ENCODE results near the gene ABR.

The ABR gene

GRCh38 chr17:992933-993332 is 186.8 kb downstream of the ABR start:
- H3K9me3 ChIP-seq (ENCODE audit: insufficient read depth, low read length) = no peaks in the 10 kb centered on the region
- H2AFZ ChIP-seq (ENCODE audit: low read depth, low read length) = no peak overlapping the region
- H4K20me1 ChIP-seq (ENCODE audit: insufficient read depth, low read length) = no peaks in the 10 kb centered on the region
- H3K36me3 ChIP-seq (replicated peaks; ENCODE audit: low read depth, low read length) = no peaks in the 10 kb centered on the region
- no peak overlapping the region for H3K4me3 ChIP-seq (ENCODE audit: low read length)
- H3K4me1 ChIP-seq (ENCODE audit: low read length) = peaks cover 2% of the 10 kb centered on the region
- peaks cover 10% of the 10 kb centered on the region for H3K79me2 ChIP-seq (ENCODE audit: low read length)
- TF ChIP-seq EZH2phosphoT487 (IDR thresholded peaks at IDR 0.05; ENCODE audit: low read depth) = no peak
- no peak for TF ChIP-seq CTCF (IDR thresholded peaks at IDR 0.05; ENCODE audit: low read depth, low read length)
- no peak overlapping the region for H3K9ac ChIP-seq (ENCODE audit: low read length)
- H3K27ac ChIP-seq (ENCODE audit: low read length) = no peak overlapping the region
- no peak overlapping the region for H3K4me2 ChIP-seq (ENCODE audit: low read length)
- no peaks in the 10 kb centered on the region for H3K27me3 ChIP-seq (ENCODE audit: low read depth, low read length)

- Histone ChIP-seq H3K4me2 (ENCODE audit: low read length) (no peak overlapping the region), H3K9ac (ENCODE audit: low read length) (no peak overlapping the region), H3K9me3 (ENCODE audit: insufficient read depth, low read length) (no peaks in the 10 kb centered on the region), H2AFZ (ENCODE audit: low read depth, low read length) (no peak overlapping the region), H3K27ac (ENCODE audit: low read length) (no peak overlapping the region), H3K27me3 (ENCODE audit: low read depth, low read length) (no peaks in the 10 kb centered on the region), H3K4me1 (ENCODE audit: low read length) (no peaks in the 10 kb centered on the region), H3K4me3 (ENCODE audit: low read length) (no peak overlapping the region), H3K36me3 (replicated peaks; ENCODE audit: low read depth, low read length) (no peaks in the 10 kb centered on the region), H4K20me1 (ENCODE audit: insufficient read depth, low read length) (no peaks in the 10 kb centered on the region), H3K79me2 (ENCODE audit: low read length) (no peaks in the 10 kb centered on the region)
- TF ChIP-seq EZH2phosphoT487 (IDR thresholded peaks at IDR 0.05; ENCODE audit: low read depth) (no peak), CTCF (IDR thresholded peaks at IDR 0.05; ENCODE audit: low read depth, low read length) (no peak)
Measured at GRCh38 chr17:988561-988960, 191.2 kb downstream of the ABR start.

GRCh38 chr17:987931-988330 is 191.8 kb downstream of the ABR start:
- Histone ChIP-seq H3K4me1 (ENCODE audit: low read length) (no peaks in the 10 kb centered on the region), H3K4me2 (ENCODE audit: low read length) (no peak overlapping the region), H3K9me3 (ENCODE audit: insufficient read depth, low read length) (no peaks in the 10 kb centered on the region), H3K27ac (ENCODE audit: low read length) (no peak overlapping the region), H4K20me1 (ENCODE audit: insufficient read depth, low read length) (no peaks in the 10 kb centered on the region), H2AFZ (ENCODE audit: low read depth, low read length) (no peak overlapping the region), H3K36me3 (replicated peaks; ENCODE audit: low read depth, low read length) (no peaks in the 10 kb centered on the region), H3K79me2 (ENCODE audit: low read length) (no peaks in the 10 kb centered on the region), H3K9ac (ENCODE audit: low read length) (no peak overlapping the region), H3K27me3 (ENCODE audit: low read depth, low read length) (no peaks in the 10 kb centered on the region), H3K4me3 (ENCODE audit: low read length) (no peak overlapping the region)
- TF ChIP-seq EZH2phosphoT487 (IDR thresholded peaks at IDR 0.05; ENCODE audit: low read depth) (no peak), CTCF (IDR thresholded peaks at IDR 0.05; ENCODE audit: low read depth, low read length) (no peak)

GRCh38 chr17:986322-986929 is 193.4 kb downstream of the ABR start:
- TF ChIP-seq EZH2phosphoT487 (IDR thresholded peaks at IDR 0.05; ENCODE audit: low read depth) = no peak
- Histone ChIP-seq H3K4me3 (ENCODE audit: low read length) (no peak overlapping the region), H3K9me3 (ENCODE audit: insufficient read depth, low read length) (no peaks in the 10 kb centered on the region), H3K4me2 (ENCODE audit: low read length) (no peak overlapping the region), H3K27me3 (ENCODE audit: low read depth, low read length) (no peaks in the 10 kb centered on the region), H3K4me1 (ENCODE audit: low read length) (no peaks in the 10 kb centered on the region), H4K20me1 (ENCODE audit: insufficient read depth, low read length) (no peaks in the 10 kb centered on the region), H2AFZ (ENCODE audit: low read depth, low read length) (no peak overlapping the region), H3K9ac (ENCODE audit: low read length) (no peak overlapping the region), H3K27ac (ENCODE audit: low read length) (no peak overlapping the region), H3K79me2 (ENCODE audit: low read length) (no peaks in the 10 kb centered on the region), H3K36me3 (replicated peaks; ENCODE audit: low read depth, low read length) (no peaks in the 10 kb centered on the region)

Measured in OCI-LY3 (cell line).